OCI-LY1 (cell line): Measurements from ENCODE around the gene MYADML2.

ENCODE experiments used
- H2AFZ ChIP-seq: fragments of 200-600 bp; sonication (generic), shearing (Covaris generic); 2 replicates; pipeline ENCODE4 v1.6.0; 2014; ENCODE audit warnings: antibody characterized with exemption, mild to moderate bottlenecking, low read length
- H3F3A ChIP-seq: fragments of 200-600 bp; sonication (generic), shearing (Covaris generic); 2 replicates; pipeline ENCODE4 v1.6.0; 2014; ENCODE audit warnings: mild to moderate bottlenecking, antibody characterized with exemption, low read length, moderate library complexity; ENCODE audit not compliant: insufficient read depth
- H3K27ac ChIP-seq: fragments of 200-600 bp; sonication (generic); 2 replicates; pipeline ENCODE4 v1.5.1; 2014; ENCODE audit warnings: low read length, mixed run types, mild to moderate bottlenecking, low read depth; ENCODE audit not compliant: poor library complexity, severe bottlenecking
- H3K27me3 ChIP-seq: fragments of 200-600 bp; sonication (generic); 2 replicates; pipeline ENCODE4 v1.6.0; 2014; ENCODE audit warnings: antibody characterized with exemption, mild to moderate bottlenecking, low read length, moderate library complexity; ENCODE audit not compliant: insufficient read depth
- H3K36me3 ChIP-seq: fragments of 200-600 bp; sonication (generic); 2 replicates; pipeline ENCODE4 v1.6.1; 2014; ENCODE audit warnings: mild to moderate bottlenecking, antibody characterized with exemption, low read length, moderate library complexity, mixed read lengths; ENCODE audit not compliant: insufficient read depth
- H3K4me1 ChIP-seq: fragments of 200-600 bp; sonication (generic); 2 replicates; pipeline ENCODE4 v1.5.1; 2014; ENCODE audit warnings: mild to moderate bottlenecking, low read length, moderate library complexity; ENCODE audit not compliant: insufficient read depth, severe bottlenecking
- H3K4me2 ChIP-seq: fragments of 200-600 bp; sonication (generic), shearing (Covaris generic); 2 replicates; pipeline ENCODE4 v1.6.1; 2014; ENCODE audit warnings: low read length
- H3K4me3 ChIP-seq: fragments of 200-600 bp; sonication (generic); 2 replicates; pipeline ENCODE4 v1.5.1; 2014; ENCODE audit warnings: low read length, low read depth, mild to moderate bottlenecking, mixed read lengths; ENCODE audit not compliant: poor library complexity, severe bottlenecking
- H3K79me2 ChIP-seq: fragments of 200-600 bp; shearing (Covaris generic); 2 replicates; pipeline ENCODE4 v1.6.1; 2016; ENCODE audit warnings: mixed run types, low read length, mixed read lengths; ENCODE audit not compliant: insufficient read depth
- H3K9ac ChIP-seq: fragments of 200-600 bp; sonication (generic), shearing (Covaris generic); 2 replicates; pipeline ENCODE4 v1.6.1; 2014; ENCODE audit warnings: mild to moderate bottlenecking, low read length, mixed read lengths
- H3K9me2 ChIP-seq: fragments of 200-600 bp; sonication (generic), shearing (Covaris generic); 2 replicates; pipeline ENCODE4 v1.6.1; 2014; ENCODE audit warnings: low read depth, mild to moderate bottlenecking, low read length, mixed read lengths
- H3K9me3 ChIP-seq: fragments of 200-600 bp; shearing (Covaris generic); 2 replicates; pipeline ENCODE4 v1.6.1; 2014; ENCODE audit warnings: low read length, mixed read lengths
- H4K20me1 ChIP-seq: fragments of 200-600 bp; sonication (generic), shearing (Covaris generic); 2 replicates; pipeline ENCODE4 v1.6.0; 2016; ENCODE audit warnings: mild to moderate bottlenecking, low read length; ENCODE audit not compliant: insufficient read depth
- EZH2 ChIP-seq: fragments of 200-600 bp; sonication (generic), shearing (Covaris generic); IDR thresholded peaks from 2 replicates; pipeline ENCODE4 v1.8.0; 2017; ENCODE audit warnings: borderline replicate concordance, mixed run types, mild to moderate bottlenecking, antibody characterized with exemption, low read length, moderate library complexity, mixed read lengths
- TF ChIP-seq, protein P1 (sequence below): fragments of 200-600 bp; sonication (generic), shearing (Covaris generic); IDR thresholded peaks from 2 replicates; pipeline ENCODE4 v1.5.1; 2017; ENCODE audit warnings: mild to moderate bottlenecking, antibody characterized with exemption, low read length, moderate library complexity, mixed read lengths

MYADML2 gene

DNA sequence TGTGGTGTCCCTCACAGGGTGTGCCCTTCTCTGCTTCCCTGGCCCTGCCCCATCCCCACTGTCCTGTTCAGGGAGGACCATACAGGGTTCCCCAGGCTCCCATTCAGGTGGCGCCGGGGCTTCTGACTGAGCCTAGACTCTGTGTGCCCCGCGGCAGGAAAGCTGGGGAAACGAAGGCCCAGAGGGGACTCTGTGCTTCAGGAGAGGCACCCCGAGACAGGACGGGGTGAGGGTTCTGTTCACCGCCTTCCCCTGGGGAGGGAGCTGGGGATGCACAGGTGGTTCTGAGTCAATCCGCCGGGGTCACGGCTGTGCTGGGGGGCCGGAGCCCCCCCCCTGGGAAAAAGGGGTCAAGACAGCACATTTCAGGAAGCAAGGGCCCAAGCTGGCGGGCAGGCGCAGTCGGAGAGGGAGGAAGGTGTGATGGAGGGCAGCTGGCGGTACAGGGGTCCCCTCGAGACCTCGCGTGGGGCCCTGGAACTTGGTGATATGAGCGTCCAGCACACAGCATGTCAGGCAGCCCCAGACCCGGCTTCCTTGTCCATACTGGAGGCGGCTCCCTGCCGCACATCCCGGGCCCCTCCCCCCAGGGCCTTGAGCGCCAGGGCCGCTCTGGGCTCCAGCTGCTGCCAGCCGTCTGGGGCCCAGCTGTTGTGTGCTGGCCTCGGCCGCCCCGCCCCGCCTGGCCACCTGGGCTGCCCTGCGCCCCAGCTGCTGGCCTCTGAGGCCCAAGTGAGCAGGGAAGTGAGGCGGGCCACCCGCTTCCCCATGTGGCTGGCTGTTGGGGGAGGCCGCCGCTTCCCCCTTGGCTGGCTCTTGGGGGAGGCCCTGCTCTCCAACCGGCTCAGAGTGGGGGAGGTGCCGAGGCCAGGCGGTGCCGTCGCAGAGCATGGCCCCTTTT lies 19.6 kb upstream of the MYADML2 start:
- Histone ChIP-seq H3K9ac (no peak overlapping the region; the same call in 1 of the 2 replicates), H3K27ac (no peak overlapping the region), H3F3A (no peaks in the 10 kb centered on the region), H3K9me2 (no peaks in the 10 kb centered on the region), H3K4me1 (peaks cover 18% of the 10 kb centered on the region), H3K27me3 (peaks cover 10% of the 10 kb centered on the region; the same call in 1 of the 2 replicates), H3K9me3 (no peaks in the 10 kb centered on the region), H3K4me3 (no peak overlapping the region), H3K4me2 (no peak overlapping the region), H4K20me1 (no peaks in the 10 kb centered on the region), H3K36me3 (no peaks in the 10 kb centered on the region), H2AFZ (no peak overlapping the region), H3K79me2 (no peaks in the 10 kb centered on the region)
- no peak for TF ChIP-seq EZH2
- TF ChIP-seq, protein P1, sequence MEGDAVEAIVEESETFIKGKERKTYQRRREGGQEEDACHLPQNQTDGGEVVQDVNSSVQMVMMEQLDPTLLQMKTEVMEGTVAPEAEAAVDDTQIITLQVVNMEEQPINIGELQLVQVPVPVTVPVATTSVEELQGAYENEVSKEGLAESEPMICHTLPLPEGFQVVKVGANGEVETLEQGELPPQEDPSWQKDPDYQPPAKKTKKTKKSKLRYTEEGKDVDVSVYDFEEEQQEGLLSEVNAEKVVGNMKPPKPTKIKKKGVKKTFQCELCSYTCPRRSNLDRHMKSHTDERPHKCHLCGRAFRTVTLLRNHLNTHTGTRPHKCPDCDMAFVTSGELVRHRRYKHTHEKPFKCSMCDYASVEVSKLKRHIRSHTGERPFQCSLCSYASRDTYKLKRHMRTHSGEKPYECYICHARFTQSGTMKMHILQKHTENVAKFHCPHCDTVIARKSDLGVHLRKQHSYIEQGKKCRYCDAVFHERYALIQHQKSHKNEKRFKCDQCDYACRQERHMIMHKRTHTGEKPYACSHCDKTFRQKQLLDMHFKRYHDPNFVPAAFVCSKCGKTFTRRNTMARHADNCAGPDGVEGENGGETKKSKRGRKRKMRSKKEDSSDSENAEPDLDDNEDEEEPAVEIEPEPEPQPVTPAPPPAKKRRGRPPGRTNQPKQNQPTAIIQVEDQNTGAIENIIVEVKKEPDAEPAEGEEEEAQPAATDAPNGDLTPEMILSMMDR: no peak

DNA sequence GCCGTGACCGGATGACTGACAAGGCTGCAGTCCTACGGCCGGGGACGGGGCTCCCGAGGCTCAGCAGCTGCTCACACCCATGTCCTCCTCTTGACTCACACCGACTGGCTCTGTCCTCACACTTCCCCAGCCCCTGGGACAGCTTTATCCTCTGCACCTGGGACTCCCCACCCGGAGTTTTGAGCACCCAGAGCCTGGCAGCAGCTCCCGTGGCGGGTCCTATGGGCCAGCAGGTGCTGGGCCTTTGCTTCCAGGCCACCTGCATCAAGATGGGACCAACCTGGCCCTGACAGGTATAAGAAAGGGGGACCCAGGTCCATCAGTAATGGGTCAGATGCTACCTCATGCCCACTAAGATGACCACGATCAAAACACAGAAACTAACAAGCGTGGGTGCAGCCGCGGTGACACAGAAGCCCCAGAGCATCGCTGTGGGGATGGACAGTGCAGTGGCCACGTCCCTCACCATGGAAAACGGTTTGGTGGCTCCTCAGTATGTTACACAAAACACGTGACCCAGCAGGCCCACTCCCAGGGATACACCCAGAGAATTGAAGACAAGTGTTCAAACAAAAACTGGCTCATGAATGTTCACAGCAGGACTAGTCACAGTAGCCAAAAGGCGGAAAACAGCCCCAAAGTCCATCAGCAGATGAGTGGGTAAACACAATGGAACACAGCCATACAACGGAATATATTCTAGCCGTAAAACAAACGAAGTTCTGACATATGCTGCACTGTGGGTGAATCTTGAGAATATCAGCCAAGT lies 17.2 kb upstream of the MYADML2 start:
- Histone ChIP-seq H3K9ac (no peak overlapping the region), H3K4me3 (no peak overlapping the region), H3K36me3 (no peaks in the 10 kb centered on the region), H4K20me1 (no peaks in the 10 kb centered on the region), H3K27ac (no peak overlapping the region), H3K9me3 (no peaks in the 10 kb centered on the region), H3K4me2 (no peak overlapping the region), H2AFZ (no peak overlapping the region), H3K79me2 (no peaks in the 10 kb centered on the region), H3K27me3 (peaks cover 16% of the 10 kb centered on the region; the same call in 1 of the 2 replicates), H3K9me2 (no peaks in the 10 kb centered on the region), H3K4me1 (peaks cover 27% of the 10 kb centered on the region), H3F3A (no peaks in the 10 kb centered on the region)
- TF ChIP-seq EZH2: no peak
- TF ChIP-seq, protein P1: no peak

DNA sequence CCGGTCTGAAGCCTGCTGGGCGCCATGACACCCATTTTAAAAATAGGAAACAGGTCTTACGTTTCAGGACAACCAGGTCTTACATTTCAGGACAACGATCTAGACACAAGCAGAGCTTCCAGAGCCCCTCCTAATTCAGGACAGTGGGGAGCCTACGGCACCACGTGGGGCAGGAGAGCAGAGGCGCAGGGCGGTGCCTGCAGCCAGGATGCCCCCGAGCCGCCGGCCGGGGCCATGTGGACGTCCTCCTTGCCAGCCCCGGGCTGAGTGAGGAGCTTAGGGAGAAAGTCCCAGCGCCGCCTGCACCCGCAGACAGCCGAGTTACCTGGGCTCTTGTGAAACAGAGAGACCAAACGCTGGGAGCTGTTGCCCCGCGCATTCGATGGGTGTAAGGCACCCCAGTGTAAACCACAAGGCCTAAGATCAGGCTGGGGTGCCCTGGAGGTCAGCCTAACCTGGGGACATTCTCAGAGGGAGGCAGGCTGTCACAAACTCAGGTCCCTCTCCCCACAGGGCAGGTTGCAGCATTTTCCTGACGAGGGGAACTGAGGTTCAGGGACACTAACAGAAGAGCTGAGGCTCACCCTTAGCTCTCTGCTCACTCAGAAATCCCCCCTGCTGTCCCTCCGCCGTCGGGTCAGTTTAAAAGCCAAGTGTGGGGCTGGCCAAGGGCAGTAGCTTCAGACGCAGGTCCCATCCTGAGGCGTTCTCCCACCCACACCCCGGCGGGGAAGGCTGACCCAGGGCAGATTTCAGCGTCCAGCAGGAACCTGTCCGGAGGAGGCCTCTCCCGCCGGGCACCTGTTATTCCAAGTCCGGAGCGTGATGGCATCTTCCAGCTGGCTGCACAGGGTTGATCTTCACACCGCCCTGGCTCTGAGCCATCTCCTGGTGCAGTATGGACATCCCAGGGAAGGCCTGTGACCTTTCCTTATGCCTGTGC lies 15.7 kb upstream of the MYADML2 start:
- Histone ChIP-seq H3K4me1 (peaks cover 20% of the 10 kb centered on the region), H3K36me3 (no peaks in the 10 kb centered on the region), H2AFZ (no peak overlapping the region), H3F3A (no peaks in the 10 kb centered on the region), H3K27ac (no peak overlapping the region), H3K27me3 (peaks cover 23% of the 10 kb centered on the region; the same call in 1 of the 2 replicates), H3K9me3 (no peaks in the 10 kb centered on the region), H3K9me2 (no peaks in the 10 kb centered on the region), H3K4me2 (no peak overlapping the region), H3K9ac (no peak overlapping the region), H3K4me3 (no peak overlapping the region), H3K79me2 (no peaks in the 10 kb centered on the region), H4K20me1 (no peaks in the 10 kb centered on the region)
- TF ChIP-seq, protein P1: no peak
- TF ChIP-seq EZH2: no peak
